HepG2 (cell line): ENCODE results near the gene PRR19. TPM values are rescaled to one million over a fixed set of nuclear protein-coding genes. Genes with fewer than 3 reads are reported as not detected.

ENCODE experiments used
- polyA plus RNA-seq, 8 experiments: library from polyadenylated mRNA; depleted of rRNA in 3 of 8; stranded (reverse) in 7 of 8; unstranded in 1 of 8; fragments of >200 nt; fragmentation: Illumina TruSeq in 4 of 8; extraction: Trizol in 4 of 8; gene quantifications; 2 replicates each; pipeline versions ENCODE4 v1.2.1 to v1.2.3, GENCODE V29; 2011 to 2016; ENCODE audit warnings: low read depth in 4 of 8, missing spikeins in 1 of 8, mixed read lengths in 1 of 8; ENCODE audit not compliant: insufficient read depth in 1 of 8
- total RNA-seq, 5 experiments: library from RNA; depleted of rRNA; stranded (reverse); fragments of >200 nt; fragmentation: Illumina TruSeq; extraction: Trizol; gene quantifications; 2 replicates each; pipeline ENCODE4 v1.2.3, GENCODE V29; 2016; ENCODE audit warnings: low read depth in 1 of 5
- TF ChIP-seq, protein P1 (sequence below): IDR thresholded peaks from 2 replicates; pipeline ENCODE4 v1.6.1; 2012; ENCODE audit warnings: low read depth, low read length, improper control_type of control experiment
- TF ChIP-seq, protein P2 (sequence below): IDR thresholded peaks from 2 replicates; pipeline ENCODE4 v1.6.1; 2016; ENCODE audit warnings: missing genetic modification reagents, missing compliant biosample characterization
- TF ChIP-seq, protein P3 (sequence below): sonication (generic); formaldehyde crosslinking; IDR thresholded peaks from 2 replicates; pipeline ENCODE4 v1.8.0; 2022; ENCODE audit warnings: mild to moderate bottlenecking, missing genetic modification reagents; ENCODE audit not compliant: insufficient replicate concordance
- TF ChIP-seq, protein P4 (sequence below): sonication (generic); formaldehyde crosslinking; IDR thresholded peaks from 2 replicates; pipeline ENCODE4 v1.5.1; 2020; ENCODE audit warnings: missing genetic modification reagents, mild to moderate bottlenecking, borderline replicate concordance
- TF ChIP-seq, protein P5 (sequence below): IDR thresholded peaks from 2 replicates; pipeline ENCODE4 v1.6.1; 2016; ENCODE audit warnings: control low read depth
- TF ChIP-seq, protein P6 (sequence below): sonication (generic); formaldehyde crosslinking; IDR thresholded peaks from 2 replicates; pipeline ENCODE4 v1.5.0; 2020; ENCODE audit warnings: mild to moderate bottlenecking, missing genetic modification reagents

PRR19 gene
- total and polyA plus RNA-seq, 2 of the 13 experiments (the other 11 are each of a cell fraction or from before 2014, with no cell fraction given): 0.21 to 0.33 TPM

DNA sequence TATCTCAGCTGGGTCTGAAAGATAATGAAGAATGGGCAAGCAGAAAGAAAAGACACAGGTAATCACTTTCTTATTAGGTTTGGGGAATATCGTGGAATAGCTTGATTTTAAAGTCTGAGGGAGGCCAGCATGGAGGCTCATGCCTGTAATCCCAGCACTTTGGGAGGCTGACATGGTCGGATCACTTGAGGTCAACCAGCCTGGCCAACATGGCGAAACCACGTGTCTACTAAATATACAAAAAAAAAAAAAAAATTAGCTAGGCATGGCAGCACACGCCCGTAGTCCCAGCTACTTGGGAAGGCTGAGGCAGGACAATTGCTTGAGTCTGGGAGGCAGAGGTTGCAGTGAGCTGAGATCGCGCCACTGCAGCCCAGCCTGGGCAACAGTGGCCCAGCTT is 1.9 kb downstream of the PRR19 start (continued):
- TF ChIP-seq, protein P1, sequence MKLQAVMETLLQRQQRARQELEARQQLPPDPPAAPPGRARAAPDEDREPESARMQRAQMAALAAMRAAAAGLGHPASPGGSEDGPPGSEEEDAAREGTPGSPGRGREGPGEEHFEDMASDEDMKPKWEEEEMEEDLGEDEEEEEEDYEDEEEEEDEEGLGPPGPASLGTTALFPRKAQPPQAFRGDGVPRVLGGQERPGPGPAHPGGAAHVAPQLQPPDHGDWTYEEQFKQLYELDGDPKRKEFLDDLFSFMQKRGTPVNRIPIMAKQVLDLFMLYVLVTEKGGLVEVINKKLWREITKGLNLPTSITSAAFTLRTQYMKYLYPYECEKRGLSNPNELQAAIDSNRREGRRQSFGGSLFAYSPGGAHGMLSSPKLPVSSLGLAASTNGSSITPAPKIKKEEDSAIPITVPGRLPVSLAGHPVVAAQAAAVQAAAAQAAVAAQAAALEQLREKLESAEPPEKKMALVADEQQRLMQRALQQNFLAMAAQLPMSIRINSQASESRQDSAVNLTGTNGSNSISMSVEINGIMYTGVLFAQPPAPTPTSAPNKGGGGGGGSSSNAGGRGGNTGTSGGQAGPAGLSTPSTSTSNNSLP: no peak
- TF ChIP-seq, protein P2, sequence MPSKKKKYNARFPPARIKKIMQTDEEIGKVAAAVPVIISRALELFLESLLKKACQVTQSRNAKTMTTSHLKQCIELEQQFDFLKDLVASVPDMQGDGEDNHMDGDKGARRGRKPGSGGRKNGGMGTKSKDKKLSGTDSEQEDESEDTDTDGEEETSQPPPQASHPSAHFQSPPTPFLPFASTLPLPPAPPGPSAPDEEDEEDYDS (CRISPR knock-in tag): no peak
- TF ChIP-seq, protein P3, sequence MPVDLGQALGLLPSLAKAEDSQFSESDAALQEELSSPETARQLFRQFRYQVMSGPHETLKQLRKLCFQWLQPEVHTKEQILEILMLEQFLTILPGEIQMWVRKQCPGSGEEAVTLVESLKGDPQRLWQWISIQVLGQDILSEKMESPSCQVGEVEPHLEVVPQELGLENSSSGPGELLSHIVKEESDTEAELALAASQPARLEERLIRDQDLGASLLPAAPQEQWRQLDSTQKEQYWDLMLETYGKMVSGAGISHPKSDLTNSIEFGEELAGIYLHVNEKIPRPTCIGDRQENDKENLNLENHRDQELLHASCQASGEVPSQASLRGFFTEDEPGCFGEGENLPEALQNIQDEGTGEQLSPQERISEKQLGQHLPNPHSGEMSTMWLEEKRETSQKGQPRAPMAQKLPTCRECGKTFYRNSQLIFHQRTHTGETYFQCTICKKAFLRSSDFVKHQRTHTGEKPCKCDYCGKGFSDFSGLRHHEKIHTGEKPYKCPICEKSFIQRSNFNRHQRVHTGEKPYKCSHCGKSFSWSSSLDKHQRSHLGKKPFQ (CRISPR knock-in tag): no peak
- TF ChIP-seq, protein P4, sequence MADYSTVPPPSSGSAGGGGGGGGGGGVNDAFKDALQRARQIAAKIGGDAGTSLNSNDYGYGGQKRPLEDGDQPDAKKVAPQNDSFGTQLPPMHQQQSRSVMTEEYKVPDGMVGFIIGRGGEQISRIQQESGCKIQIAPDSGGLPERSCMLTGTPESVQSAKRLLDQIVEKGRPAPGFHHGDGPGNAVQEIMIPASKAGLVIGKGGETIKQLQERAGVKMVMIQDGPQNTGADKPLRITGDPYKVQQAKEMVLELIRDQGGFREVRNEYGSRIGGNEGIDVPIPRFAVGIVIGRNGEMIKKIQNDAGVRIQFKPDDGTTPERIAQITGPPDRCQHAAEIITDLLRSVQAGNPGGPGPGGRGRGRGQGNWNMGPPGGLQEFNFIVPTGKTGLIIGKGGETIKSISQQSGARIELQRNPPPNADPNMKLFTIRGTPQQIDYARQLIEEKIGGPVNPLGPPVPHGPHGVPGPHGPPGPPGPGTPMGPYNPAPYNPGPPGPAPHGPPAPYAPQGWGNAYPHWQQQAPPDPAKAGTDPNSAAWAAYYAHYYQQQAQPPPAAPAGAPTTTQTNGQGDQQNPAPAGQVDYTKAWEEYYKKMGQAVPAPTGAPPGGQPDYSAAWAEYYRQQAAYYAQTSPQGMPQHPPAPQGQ (CRISPR knock-in tag): no peak
- TF ChIP-seq, protein P5, sequence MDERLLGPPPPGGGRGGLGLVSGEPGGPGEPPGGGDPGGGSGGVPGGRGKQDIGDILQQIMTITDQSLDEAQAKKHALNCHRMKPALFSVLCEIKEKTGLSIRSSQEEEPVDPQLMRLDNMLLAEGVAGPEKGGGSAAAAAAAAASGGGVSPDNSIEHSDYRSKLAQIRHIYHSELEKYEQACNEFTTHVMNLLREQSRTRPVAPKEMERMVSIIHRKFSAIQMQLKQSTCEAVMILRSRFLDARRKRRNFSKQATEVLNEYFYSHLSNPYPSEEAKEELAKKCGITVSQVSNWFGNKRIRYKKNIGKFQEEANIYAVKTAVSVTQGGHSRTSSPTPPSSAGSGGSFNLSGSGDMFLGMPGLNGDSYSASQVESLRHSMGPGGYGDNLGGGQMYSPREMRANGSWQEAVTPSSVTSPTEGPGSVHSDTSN (CRISPR knock-in tag): no peak
- TF ChIP-seq, protein P6, sequence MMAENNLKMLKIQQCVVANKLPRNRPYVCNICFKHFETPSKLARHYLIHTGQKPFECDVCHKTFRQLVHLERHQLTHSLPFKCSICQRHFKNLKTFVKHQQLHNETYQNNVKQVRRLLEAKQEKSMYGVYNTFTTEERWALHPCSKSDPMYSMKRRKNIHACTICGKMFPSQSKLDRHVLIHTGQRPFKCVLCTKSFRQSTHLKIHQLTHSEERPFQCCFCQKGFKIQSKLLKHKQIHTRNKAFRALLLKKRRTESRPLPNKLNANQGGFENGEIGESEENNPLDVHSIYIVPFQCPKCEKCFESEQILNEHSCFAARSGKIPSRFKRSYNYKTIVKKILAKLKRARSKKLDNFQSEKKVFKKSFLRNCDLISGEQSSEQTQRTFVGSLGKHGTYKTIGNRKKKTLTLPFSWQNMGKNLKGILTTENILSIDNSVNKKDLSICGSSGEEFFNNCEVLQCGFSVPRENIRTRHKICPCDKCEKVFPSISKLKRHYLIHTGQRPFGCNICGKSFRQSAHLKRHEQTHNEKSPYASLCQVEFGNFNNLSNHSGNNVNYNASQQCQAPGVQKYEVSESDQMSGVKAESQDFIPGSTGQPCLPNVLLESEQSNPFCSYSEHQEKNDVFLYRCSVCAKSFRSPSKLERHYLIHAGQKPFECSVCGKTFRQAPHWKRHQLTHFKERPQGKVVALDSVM (CRISPR knock-in tag): peak; percentile 47; the same call in 1 of the 2 replicates
